H1 (cell line): ENCODE measurements around the gene POLR3C. TPM values are rescaled to one million over a fixed set of nuclear protein-coding genes. Genes with fewer than 3 reads are reported as not detected.

Experiments
- CTCF ChIA-PET: fragments of 300-600 bp; sonication (Branson Sonifier 250); formaldehyde crosslinking; loops from one replicate; lab custom pipeline; 2021; ENCODE audit not compliant: partially characterized antibody; lab: Charles Lee
- POLR2A ChIA-PET: fragments of 300-600 bp; sonication (Branson Sonifier 250); formaldehyde crosslinking; loops from one replicate; lab custom pipeline; 2021; ENCODE audit warnings: inconsistent platforms; ENCODE audit not compliant: partially characterized antibody; lab: Charles Lee
- DNase-seq, 2 experiments: peaks; one replicate each; pipeline versions ENCODE4 v3.0.0 to v3.0.0-alpha.2; 2010 to 2022; ENCODE audit warnings: low spot score in 2 of 2, low read depth in 1 of 2, mixed read lengths in 1 of 2
- FAIRE-seq: peaks from 2 replicates; lab custom pipeline; 2011; peaks lifted over from hg19 to GRCh38; lab: Jason Lieb, UNC
- H2AFZ ChIP-seq: 2 replicates; pipeline ENCODE4 v1.8.1; 2012; ENCODE audit warnings: low read length, inconsistent platforms
- H2AK5ac ChIP-seq: 2 replicates; pipeline ENCODE4 v1.6.1; 2013; ENCODE audit warnings: low read depth, low read length
- H2BK120ac ChIP-seq: replicated peaks from 2 replicates; pipeline ENCODE3; 2013; ENCODE audit warnings: low read depth, low read length, inconsistent platforms
- H2BK12ac ChIP-seq: 2 replicates; pipeline ENCODE4 v1.6.1; 2013; ENCODE audit warnings: low read depth, low read length
- H2BK15ac ChIP-seq: 2 replicates; pipeline ENCODE4 v1.6.1; 2013; ENCODE audit warnings: low read length
- H2BK20ac ChIP-seq: 2 replicates; pipeline ENCODE4 v1.6.1; 2013; ENCODE audit warnings: low read length
- H2BK5ac ChIP-seq: 2 replicates; pipeline ENCODE4 v1.6.1; 2013; ENCODE audit warnings: low read depth, low read length
- H3K14ac ChIP-seq: 2 replicates; pipeline ENCODE4 v1.6.1; 2013; ENCODE audit warnings: inconsistent platforms; ENCODE audit not compliant: insufficient read length
- H3K18ac ChIP-seq: 2 replicates; pipeline ENCODE4 v1.6.1; 2013; ENCODE audit warnings: low read length; ENCODE audit errors: extremely low read depth
- H3K23ac ChIP-seq: 2 replicates; pipeline ENCODE4 v1.6.1; 2013; ENCODE audit warnings: inconsistent platforms; ENCODE audit not compliant: insufficient read length
- H3K23me2 ChIP-seq: 2 replicates; pipeline ENCODE4 v1.6.1; 2013; ENCODE audit warnings: low read depth, low read length
- H3K27ac ChIP-seq: 2 replicates; pipeline ENCODE4 v1.6.1; 2011; ENCODE audit warnings: low read depth, low read length, inconsistent platforms
- H3K27me3 ChIP-seq, 4 experiments: replicated peaks in 1 of 4; 1 replicate in 1 of 4; 2 replicates in 3 of 4; pipeline versions ENCODE4 v1.6.1 to v1.8.1; 2011 to 2013; ENCODE audit warnings: low read length in 3 of 4, mild to moderate bottlenecking in 3 of 4, inconsistent platforms in 2 of 4, mixed read lengths in 2 of 4, moderate library complexity in 1 of 4; ENCODE audit not compliant: control insufficient read depth in 3 of 4, insufficient read depth in 3 of 4; ENCODE audit errors: extremely low read depth in 1 of 4
- H3K36me3 ChIP-seq, 4 experiments: 2 replicates each; pipeline versions ENCODE4 v1.6.1 to v1.8.1; 2011 to 2013; ENCODE audit warnings: mild to moderate bottlenecking in 4 of 4, low read length in 3 of 4, moderate library complexity in 2 of 4, control low read depth in 1 of 4, inconsistent platforms in 1 of 4; ENCODE audit not compliant: insufficient read depth in 4 of 4, control insufficient read depth in 2 of 4
- H3K4ac ChIP-seq: replicated peaks from 2 replicates; pipeline ENCODE3; 2013; ENCODE audit warnings: low read length, low read depth, mixed read lengths, inconsistent platforms; ENCODE audit not compliant: insufficient read length
- H3K4me1 ChIP-seq, 4 experiments: replicated peaks in 1 of 4; 1 replicate in 1 of 4; 2 replicates in 3 of 4; pipeline versions ENCODE4 v1.6.1 to v1.8.1; 2011 to 2013; ENCODE audit warnings: low read length in 3 of 4, inconsistent platforms in 2 of 4, mixed read lengths in 1 of 4; ENCODE audit not compliant: insufficient read depth in 4 of 4, control insufficient read depth in 3 of 4
- H3K4me2 ChIP-seq, 2 experiments: 2 replicates each; pipeline versions ENCODE4 v1.6.1 to v1.8.1; 2011 to 2013; ENCODE audit warnings: low read depth in 2 of 2, low read length in 2 of 2, control low read depth in 1 of 2, inconsistent platforms in 1 of 2, mild to moderate bottlenecking in 1 of 2; ENCODE audit not compliant: insufficient read depth in 1 of 2
- H3K4me3 ChIP-seq, 4 experiments: fragments of 200-600, 300-600 bp in 1 of 4; sonication (generic), shearing (Covaris generic), sonication (Bioruptor Twin) in 1 of 4; 2 replicates each; pipeline versions ENCODE4 v1.5.1 to v1.8.1; 2011 to 2016; ENCODE audit warnings: low read length in 4 of 4, low read depth in 3 of 4, control low read depth in 2 of 4, inconsistent platforms in 2 of 4, mild to moderate bottlenecking in 2 of 4, mixed read lengths in 1 of 4, moderate library complexity in 1 of 4; ENCODE audit not compliant: insufficient read depth in 2 of 4; ENCODE audit errors: extremely low read depth in 1 of 4
- H3K56ac ChIP-seq: replicated peaks from 2 replicates; pipeline ENCODE3; 2013; ENCODE audit warnings: low read depth, mild to moderate bottlenecking, mixed read lengths, low read length, inconsistent platforms; ENCODE audit not compliant: insufficient read length
- H3K79me1 ChIP-seq: 2 replicates; pipeline ENCODE4 v1.6.1; 2013; ENCODE audit warnings: low read depth, low read length, control low read depth
- H3K79me2 ChIP-seq, 2 experiments: 2 replicates each; pipeline versions ENCODE4 v1.6.1 to v1.8.1; 2012 to 2013; ENCODE audit warnings: low read length in 2 of 2, mild to moderate bottlenecking in 2 of 2, inconsistent platforms in 1 of 2; ENCODE audit not compliant: insufficient read depth in 2 of 2, control insufficient read depth in 1 of 2
- H3K9ac ChIP-seq, 4 experiments: replicated peaks in 1 of 4; 1 replicate in 1 of 4; 2 replicates in 3 of 4; pipeline versions ENCODE4 v1.6.1 to v1.8.1; 2011 to 2013; ENCODE audit warnings: low read depth in 3 of 4, low read length in 3 of 4, control low read depth in 2 of 4, mild to moderate bottlenecking in 2 of 4, moderate library complexity in 2 of 4, inconsistent platforms in 1 of 4; ENCODE audit errors: extremely low read depth in 1 of 4
- H3K9me3 ChIP-seq, 2 experiments: 2 replicates each; pipeline versions ENCODE4 v1.6.1 to v1.8.1; 2012 to 2013; ENCODE audit warnings: mild to moderate bottlenecking in 2 of 2, moderate library complexity in 2 of 2, control low read depth in 1 of 2, inconsistent platforms in 1 of 2, low read depth in 1 of 2, low read length in 1 of 2, mixed read lengths in 1 of 2; ENCODE audit not compliant: insufficient read depth in 2 of 2
- H4K20me1 ChIP-seq, 2 experiments: replicated peaks in 1 of 2; 2 replicates each; pipeline versions ENCODE3 to v1.8.1; 2011 to 2013; ENCODE audit warnings: inconsistent platforms in 2 of 2, low read length in 2 of 2, mild to moderate bottlenecking in 1 of 2; ENCODE audit not compliant: insufficient read depth in 2 of 2, control insufficient read depth in 1 of 2
- H4K5ac ChIP-seq: 2 replicates; pipeline ENCODE4 v1.6.1; 2013; ENCODE audit warnings: low read length, low read depth, mixed read lengths, inconsistent platforms; ENCODE audit not compliant: insufficient read length
- H4K8ac ChIP-seq: 2 replicates; pipeline ENCODE4 v1.8.0; 2013; ENCODE audit warnings: mild to moderate bottlenecking, moderate library complexity, low read length, inconsistent platforms; ENCODE audit not compliant: insufficient read depth; ENCODE audit errors: extremely low read depth
- H4K91ac ChIP-seq: replicated peaks from 2 replicates; pipeline ENCODE3; 2013; ENCODE audit warnings: low read length, mixed read lengths, inconsistent platforms; ENCODE audit not compliant: insufficient read length
- ATF3 ChIP-seq: IDR thresholded peaks from 2 replicates; pipeline ENCODE4 v1.6.1; 2011; ENCODE audit warnings: low read depth, mild to moderate bottlenecking, low read length; ENCODE audit not compliant: insufficient read depth
- CBX8 ChIP-seq: fragments of 300-800, 300-1000 bp; sonication (generic); IDR thresholded peaks from 2 replicates; pipeline ENCODE4 v1.7.1; 2016; ENCODE audit warnings: low read depth, low read length, borderline replicate concordance
- KDM4A ChIP-seq: IDR thresholded peaks from one replicate; pipeline ENCODE4 v1.7.1; 2012; ENCODE audit warnings: low read depth, mild to moderate bottlenecking, moderate library complexity, low read length, inconsistent platforms; ENCODE audit not compliant: severe bottlenecking
- PHF8 ChIP-seq: fragments of 200-600 bp; sonication (generic); conservative IDR thresholded peaks from 2 replicates; pipeline ENCODE4 v1.7.1; 2012; ENCODE audit warnings: low read depth, mild to moderate bottlenecking, inconsistent platforms, low read length, moderate library complexity
- RFX5 ChIP-seq: IDR thresholded peaks from 2 replicates; pipeline ENCODE4 v1.6.1; 2011; ENCODE audit warnings: low read depth, low read length, improper control_type of control experiment, borderline replicate concordance
- RXRA ChIP-seq: IDR thresholded peaks from 2 replicates; pipeline ENCODE4 v1.6.1; 2011; ENCODE audit warnings: low read depth, mild to moderate bottlenecking, low read length, moderate library complexity; ENCODE audit not compliant: insufficient read depth
- SAP30 ChIP-seq: fragments of 300-600 bp; sonication (generic); IDR thresholded peaks from 2 replicates; pipeline ENCODE4 v1.7.1; 2012; ENCODE audit warnings: low read length, moderate library complexity, mild to moderate bottlenecking, inconsistent platforms; ENCODE audit not compliant: insufficient read depth, insufficient replicate concordance
- SIRT6 ChIP-seq: IDR thresholded peaks from one replicate; pipeline ENCODE4 v1.7.1; 2012; ENCODE audit warnings: low read length, inconsistent platforms
- TAF7 ChIP-seq: optimal IDR thresholded peaks from 2 replicates; pipeline ENCODE3; 2011; ENCODE audit warnings: low read depth, mild to moderate bottlenecking, inconsistent platforms, low read length, moderate library complexity, borderline replicate concordance
- ZNF274 ChIP-seq: IDR thresholded peaks from 2 replicates; pipeline ENCODE4 v1.7.0; 2012; ENCODE audit warnings: low read length, borderline replicate concordance; ENCODE audit errors: extremely low read depth
- WGBS, 2 experiments: shearing (Covaris generic) in 1 of 2; methylation state at CpG; one replicate each; pipeline versions ENCODE4 v1.1.6 to v1.1.7; 2013 to 2015; ENCODE audit warnings: low lambda C conversion rate in 2 of 2, mixed read lengths in 2 of 2, inconsistent platforms in 1 of 2, low coverage in 1 of 2, missing lambda C conversion rate in 1 of 2; ENCODE audit not compliant: insufficient replicate concordance in 2 of 2, insufficient coverage in 1 of 2, insufficient read length in 1 of 2; ENCODE audit errors: extremely low coverage in 1 of 2, missing lambda C conversion rate in 1 of 2; 5-methylcytosine and 5-hydroxymethylcytosine counted together
- polyA plus RNA-seq, 7 experiments: library from polyadenylated mRNA; depleted of rRNA in 3 of 7; stranded (reverse) in 5 of 7; unstranded in 2 of 7; fragments of >200 nt in 5 of 7; fragments of 200-250 nt in 2 of 7; gene quantifications; 1 replicate in 5 of 7; 2 replicates in 1 of 7; 4 replicates in 1 of 7; pipeline versions ENCODE4 v1.2.1 to v1.2.3, GENCODE V29; 2011 to 2013; ENCODE audit warnings: missing spikeins in 2 of 7, mixed read lengths in 2 of 7
- total RNA-seq: library from RNA; stranded (reverse); fragmentation: NEBNext Ultra II Directional; extraction: Animal tissue kit (Norgen Biotek cat#: 25700); gene quantifications from 2 replicates; pipeline ENCODE4 v1.2.1, GENCODE V29; 2021

The POLR3C gene
- total and polyA plus RNA-seq, 2 of the 8 experiments (the other 6 are each of a cell fraction or from before 2014, with no cell fraction given) = 26.8 TPM

- peak overlapping the region; percentile 63 to 72 for H3K4me2 ChIP-seq
- H3K23ac ChIP-seq = no peak overlapping the region
- peak overlapping the region; percentile 46; the same call in 1 of the 2 replicates for H2BK15ac ChIP-seq
- 0% methylated on average over 6 of the region's 35 CpGs; no CpG with 5 or more reads in 1 of the 2 experiments for WGBS, 2 experiments
- H3K27me3 ChIP-seq = no peaks in the 10 kb centered on the region; a peak in 1 of 7 replicates
- POLR2A ChIA-PET = interaction anchor here (0.8 to 8.1 kb wide), 24 partner anchors 10 to 194 kb away, joined by 3 to 95 read pairs (median 6); partner anchors contain the start of genes ANKRD35, NUDT17, PEX11B and POLR3C
- H2BK5ac ChIP-seq = peak overlapping the region; percentile 83; the same call in 1 of the 2 replicates
- peaks cover 0 to 5% (median 3%) of the 10 kb centered on the region in 4 experiments; a peak in 4 of 7 replicates for H3K4me1 ChIP-seq
- no peak overlapping the region for H2BK120ac ChIP-seq
- H3K79me1 ChIP-seq = peaks cover 5% of the 10 kb centered on the region; the same call in 1 of the 2 replicates
- peak overlapping the region; percentile 81 for H4K91ac ChIP-seq
- H3K36me3 ChIP-seq = peaks cover 13 to 31% (median 26%) of the 10 kb centered on the region in 4 experiments
- peaks cover 4 to 5% of the 10 kb centered on the region in 2 experiments; a peak in 2 of 4 replicates for H3K9me3 ChIP-seq
- H3K79me2 ChIP-seq = peaks cover 0 to 11% of the 10 kb centered on the region in 2 experiments; a peak in 1 of 4 replicates
- H3K9ac ChIP-seq = peak overlapping the region; percentile 46 to 90 (median 62)
- DNase-seq (peak; percentile 43 to 93), FAIRE-seq (no peak)
- no peak overlapping the region for H3K4ac ChIP-seq
- H4K8ac ChIP-seq = peak overlapping the region; percentile 96; the same call in 1 of the 2 replicates
- peak overlapping the region; percentile 63 to 95 (median 89) for H3K4me3 ChIP-seq
- no peak overlapping the region for H2AK5ac ChIP-seq
- peak overlapping the region; percentile 89 for H3K56ac ChIP-seq
- no peak overlapping the region for H3K14ac ChIP-seq
- peak overlapping the region; percentile 99 for H3K18ac ChIP-seq
- peak overlapping the region; percentile 78; the same call in 1 of the 2 replicates for H3K27ac ChIP-seq
- peak overlapping the region; percentile 99 for H4K5ac ChIP-seq
- H2BK12ac ChIP-seq = no peak overlapping the region
- no peak overlapping the region; the same call in 1 of the 2 replicates for H2AFZ ChIP-seq
- no peaks in the 10 kb centered on the region for H4K20me1 ChIP-seq
- CTCF ChIA-PET = interaction anchor here (0.9 to 12.9 kb wide), 11 partner anchors 11 to 154 kb away, joined by 3 to 214 read pairs (median 6); partner anchors contain the start of gene NUDT17
- H3K23me2 ChIP-seq = peaks cover 7% of the 10 kb centered on the region
- H2BK20ac ChIP-seq = no peak overlapping the region
- TF ChIP-seq KDM4A (peak; percentile 26), RXRA (no peak), ZNF274 (no peak), TAF7 (no peak), CBX8 (no peak), RFX5 (no peak), ATF3 (no peak), SAP30 (no peak), SIRT6 (no peak), PHF8 (peak; percentile 66; the same call in 1 of the 2 replicates)
Observed at GRCh38 chr1:145858238-145858900, 34.4 kb downstream of the POLR3C start.
